SU-DHL-6 (cell line): ENCODE results near the gene ATP7B.

ENCODE experiments used
- EZH2phosphoT487 ChIP-seq: fragments of 200-600 bp; sonication (generic), shearing (Covaris generic); conservative IDR thresholded peaks from 2 replicates; pipeline ENCODE4 v1.6.1; 2018; ENCODE audit warnings: mild to moderate bottlenecking, antibody characterized with exemption, low read length, moderate library complexity, mixed read lengths
- TF ChIP-seq, protein P1 (sequence below): fragments of 200-600 bp; sonication (generic); IDR thresholded peaks from one replicate; pipeline ENCODE4 v1.5.1; 2017; ENCODE audit warnings: antibody characterized with exemption, mild to moderate bottlenecking, low read length, moderate library complexity; ENCODE audit not compliant: insufficient read depth, poor library complexity, severe bottlenecking

DNA sequence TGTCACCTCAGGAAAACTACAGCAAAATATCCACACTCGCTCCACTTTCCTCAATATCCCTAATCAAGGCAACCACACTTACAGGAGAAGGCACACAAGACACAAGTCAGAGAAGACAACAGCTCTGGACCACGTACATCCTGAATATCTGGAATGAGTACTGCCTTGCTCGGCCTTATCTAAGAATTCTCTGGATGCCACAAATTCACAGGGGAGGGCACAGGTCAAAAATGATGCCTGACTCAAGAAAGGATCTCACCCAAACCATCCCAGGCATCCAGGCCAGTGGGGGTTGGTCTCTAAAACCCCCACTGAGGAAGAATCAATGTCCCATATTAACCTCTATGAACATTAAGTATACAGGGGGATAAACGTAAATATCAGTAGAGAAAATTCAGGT lies 29.9 kb downstream of the ATP7B start:
- TF ChIP-seq, protein P1, sequence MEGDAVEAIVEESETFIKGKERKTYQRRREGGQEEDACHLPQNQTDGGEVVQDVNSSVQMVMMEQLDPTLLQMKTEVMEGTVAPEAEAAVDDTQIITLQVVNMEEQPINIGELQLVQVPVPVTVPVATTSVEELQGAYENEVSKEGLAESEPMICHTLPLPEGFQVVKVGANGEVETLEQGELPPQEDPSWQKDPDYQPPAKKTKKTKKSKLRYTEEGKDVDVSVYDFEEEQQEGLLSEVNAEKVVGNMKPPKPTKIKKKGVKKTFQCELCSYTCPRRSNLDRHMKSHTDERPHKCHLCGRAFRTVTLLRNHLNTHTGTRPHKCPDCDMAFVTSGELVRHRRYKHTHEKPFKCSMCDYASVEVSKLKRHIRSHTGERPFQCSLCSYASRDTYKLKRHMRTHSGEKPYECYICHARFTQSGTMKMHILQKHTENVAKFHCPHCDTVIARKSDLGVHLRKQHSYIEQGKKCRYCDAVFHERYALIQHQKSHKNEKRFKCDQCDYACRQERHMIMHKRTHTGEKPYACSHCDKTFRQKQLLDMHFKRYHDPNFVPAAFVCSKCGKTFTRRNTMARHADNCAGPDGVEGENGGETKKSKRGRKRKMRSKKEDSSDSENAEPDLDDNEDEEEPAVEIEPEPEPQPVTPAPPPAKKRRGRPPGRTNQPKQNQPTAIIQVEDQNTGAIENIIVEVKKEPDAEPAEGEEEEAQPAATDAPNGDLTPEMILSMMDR = no peak
- TF ChIP-seq EZH2phosphoT487 = no peak
